Fibroblast of lung (primary cell): ENCODE measurements around the gene RPL19. TPM values are rescaled to one million over a fixed set of nuclear protein-coding genes. Genes with fewer than 3 reads are reported as not detected.

Source experiments
- DNase-seq, 2 donors: peaks; one replicate each; pipeline versions ENCODE4 v3.0.0 to v3.0.0-alpha.2; 2010; ENCODE audit warnings: low read depth in 2 of 2
- H2AFZ ChIP-seq: 2 replicates; pipeline ENCODE4 v1.5.1; 2012; ENCODE audit warnings: low read length, control low read depth, inconsistent platforms
- H3K27ac ChIP-seq: 2 replicates; pipeline ENCODE4 v1.5.1; 2011; ENCODE audit warnings: low read length, control low read depth; ENCODE audit not compliant: insufficient read depth
- H3K27me3 ChIP-seq: 2 replicates; pipeline ENCODE4 v1.5.1; 2011; ENCODE audit warnings: mild to moderate bottlenecking, low read length; ENCODE audit not compliant: control insufficient read depth, insufficient read depth
- H3K36me3 ChIP-seq: 2 replicates; pipeline ENCODE4 v1.5.1; 2011; ENCODE audit warnings: low read length; ENCODE audit not compliant: control insufficient read depth, insufficient read depth
- H3K4me1 ChIP-seq: 2 replicates; pipeline ENCODE4 v1.5.1; 2011; ENCODE audit warnings: low read length; ENCODE audit not compliant: control insufficient read depth, insufficient read depth; ENCODE audit errors: extremely low read depth
- H3K4me2 ChIP-seq: 2 replicates; pipeline ENCODE4 v1.5.1; 2011; ENCODE audit warnings: low read length, control low read depth; ENCODE audit not compliant: insufficient read depth; ENCODE audit errors: extremely low read depth
- H3K4me3 ChIP-seq, 4 experiments: fragments of 200-600 bp in 1 of 4; sonication (generic) in 1 of 4; replicated peaks in 1 of 4; 2 replicates each; pipeline ENCODE4 v1.5.1; 2011 to 2016; ENCODE audit warnings: low read length in 4 of 4, low read depth in 3 of 4, mild to moderate bottlenecking in 3 of 4, control low read depth in 2 of 4, inconsistent platforms in 1 of 4, mixed read lengths in 1 of 4; ENCODE audit not compliant: insufficient read depth in 1 of 4; ENCODE audit errors: control extremely low read depth in 1 of 4
- H3K79me2 ChIP-seq: 2 replicates; pipeline ENCODE4 v1.5.1; 2012; ENCODE audit warnings: mild to moderate bottlenecking, low read length, inconsistent platforms; ENCODE audit not compliant: control insufficient read depth, insufficient read depth
- H3K9ac ChIP-seq: 2 replicates; pipeline ENCODE4 v1.5.1; 2011; ENCODE audit warnings: mild to moderate bottlenecking, low read length, control low read depth; ENCODE audit not compliant: insufficient read depth
- H3K9me3 ChIP-seq: 2 replicates; pipeline ENCODE4 v1.5.1; 2012; ENCODE audit warnings: low read depth, low read length; ENCODE audit not compliant: control insufficient read depth, insufficient read depth
- H4K20me1 ChIP-seq: 2 replicates; pipeline ENCODE4 v1.5.1; 2011; ENCODE audit warnings: low read length; ENCODE audit not compliant: control insufficient read depth, insufficient read depth; ENCODE audit errors: extremely low read depth
- EZH2 ChIP-seq: IDR thresholded peaks from 2 replicates; pipeline ENCODE4 v1.5.1; 2012; ENCODE audit warnings: low read length, control low read depth, mild to moderate bottlenecking; ENCODE audit errors: missing control alignments
- polyA plus RNA-seq, 2 donors: library from polyadenylated mRNA; depleted of rRNA in 1 of 2; stranded (reverse) in 1 of 2; unstranded in 1 of 2; fragments of >200 nt; gene quantifications; 2 replicates each; pipeline ENCODE4 v1.2.1, GENCODE V29; 2011 to 2012; ENCODE audit warnings: missing spikeins in 1 of 2
- total RNA-seq: library from RNA; depleted of rRNA; stranded (reverse); fragments of >200 nt; gene quantifications from 2 replicates; pipeline ENCODE4 v1.2.1, GENCODE V29; 2014
- TF ChIP-seq, protein P1 (sequence below), 2 donors: IDR thresholded peaks in 1 of 2; conservative IDR thresholded peaks in 1 of 2; 1 replicate in 1 of 2; 2 replicates in 1 of 2; pipeline ENCODE4 v1.5.1; 2011 to 2012; ENCODE audit warnings: low read length in 2 of 2, control low read depth in 1 of 2, inconsistent platforms in 1 of 2, low read depth in 1 of 2, mild to moderate bottlenecking in 1 of 2

RPL19 gene
- total and polyA plus RNA-seq, 2 donors (not counting 1 experiment from before 2014, with no cell fraction given): 1,378 to 1,814 TPM

- H3K79me2 ChIP-seq: peaks cover 39% of the 10 kb centered on the region
- peaks cover 15% of the 10 kb centered on the region for H3K36me3 ChIP-seq
- H3K9me3 ChIP-seq: no peaks in the 10 kb centered on the region
- H3K4me2 ChIP-seq: peak within 1 kb of the TSS; percentile 79
- H4K20me1 ChIP-seq: no peaks in the 10 kb centered on the region
- peak; percentile 62 to 81 for DNase-seq
- H3K4me3 ChIP-seq: peak within 1 kb of the TSS; percentile 61 to 84 (median 68)
- TF ChIP-seq, protein P1, sequence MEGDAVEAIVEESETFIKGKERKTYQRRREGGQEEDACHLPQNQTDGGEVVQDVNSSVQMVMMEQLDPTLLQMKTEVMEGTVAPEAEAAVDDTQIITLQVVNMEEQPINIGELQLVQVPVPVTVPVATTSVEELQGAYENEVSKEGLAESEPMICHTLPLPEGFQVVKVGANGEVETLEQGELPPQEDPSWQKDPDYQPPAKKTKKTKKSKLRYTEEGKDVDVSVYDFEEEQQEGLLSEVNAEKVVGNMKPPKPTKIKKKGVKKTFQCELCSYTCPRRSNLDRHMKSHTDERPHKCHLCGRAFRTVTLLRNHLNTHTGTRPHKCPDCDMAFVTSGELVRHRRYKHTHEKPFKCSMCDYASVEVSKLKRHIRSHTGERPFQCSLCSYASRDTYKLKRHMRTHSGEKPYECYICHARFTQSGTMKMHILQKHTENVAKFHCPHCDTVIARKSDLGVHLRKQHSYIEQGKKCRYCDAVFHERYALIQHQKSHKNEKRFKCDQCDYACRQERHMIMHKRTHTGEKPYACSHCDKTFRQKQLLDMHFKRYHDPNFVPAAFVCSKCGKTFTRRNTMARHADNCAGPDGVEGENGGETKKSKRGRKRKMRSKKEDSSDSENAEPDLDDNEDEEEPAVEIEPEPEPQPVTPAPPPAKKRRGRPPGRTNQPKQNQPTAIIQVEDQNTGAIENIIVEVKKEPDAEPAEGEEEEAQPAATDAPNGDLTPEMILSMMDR (conservative IDR thresholded peaks at IDR 0.05 in 1 of 2, IDR thresholded peaks at IDR 0.05 in 1 of 2; ENCODE audit: low read depth in 1 of 2, low read length in 2 of 2): no peak
- TF ChIP-seq EZH2: no peak
- H3K4me1 ChIP-seq: peaks cover 17% of the 10 kb centered on the region
- H3K9ac ChIP-seq: peak within 1 kb of the TSS; percentile 62
- H3K27ac ChIP-seq: peak within 1 kb of the TSS; percentile 41
- H3K27me3 ChIP-seq: no peaks in the 10 kb centered on the region
- peak within 1 kb of the TSS; percentile 49 for H2AFZ ChIP-seq
Observed at GRCh38 chr17:39197380-39198185, 2.5 kb upstream of the RPL19 start, which contains the start of gene CACNB1. CACNB1 (minus strand) TSS chr17:39197669; CDS start chr17:39197495, 174 bp downstream.

GRCh38 chr17:39198186-39198566, 1.9 kb upstream of the RPL19 start:
- H3K27ac ChIP-seq: no peak overlapping the region

GRCh38 chr17:39199820-39200069, 338 bp upstream of the RPL19 start:
- peak overlapping the region; percentile 61 for H3K4me2 ChIP-seq
- peak overlapping the region; percentile 61 to 100 (median 76) for H3K4me3 ChIP-seq
- DNase-seq: peak; percentile 93 to 98
- H3K79me2 ChIP-seq: peaks cover 40% of the 10 kb centered on the region
- H3K9me3 ChIP-seq: no peaks in the 10 kb centered on the region
- no peaks in the 10 kb centered on the region for H4K20me1 ChIP-seq
- TF ChIP-seq EZH2: no peak
- TF ChIP-seq, protein P1 (conservative IDR thresholded peaks at IDR 0.05 in 1 of 2, IDR thresholded peaks at IDR 0.05 in 1 of 2; ENCODE audit: low read depth in 1 of 2, low read length in 2 of 2): no peak
- peak overlapping the region; percentile 43 for H2AFZ ChIP-seq
- peaks cover 14% of the 10 kb centered on the region for H3K36me3 ChIP-seq
- peak overlapping the region; percentile 88 for H3K9ac ChIP-seq
- H3K27me3 ChIP-seq: no peaks in the 10 kb centered on the region
- peak overlapping the region; percentile 98 for H3K27ac ChIP-seq
- peaks cover 12% of the 10 kb centered on the region for H3K4me1 ChIP-seq

More at GRCh38 chr17:39198186-39198566, 1.9 kb upstream of the RPL19 start:
- peaks cover 12% of the 10 kb centered on the region for H3K36me3 ChIP-seq
- H3K4me2 ChIP-seq: no peak overlapping the region
- peaks cover 17% of the 10 kb centered on the region for H3K4me1 ChIP-seq
- DNase-seq: no peak
- H4K20me1 ChIP-seq: no peaks in the 10 kb centered on the region
- H3K9ac ChIP-seq: no peak overlapping the region
- no peaks in the 10 kb centered on the region for H3K27me3 ChIP-seq
- peaks cover 40% of the 10 kb centered on the region for H3K79me2 ChIP-seq
- peak overlapping the region in 2 of 4 experiments; percentile 7 to 84 for H3K4me3 ChIP-seq
- H3K9me3 ChIP-seq: no peaks in the 10 kb centered on the region
- no peak overlapping the region for H2AFZ ChIP-seq
- TF ChIP-seq EZH2: no peak
- TF ChIP-seq, protein P1 (conservative IDR thresholded peaks at IDR 0.05 in 1 of 2, IDR thresholded peaks at IDR 0.05 in 1 of 2; ENCODE audit: low read depth in 1 of 2, low read length in 2 of 2): no peak
